Left ventricle myocardium superior (tissue), 1 donor: ENCODE results near the gene PLIN3. TPM values are rescaled to one million over a fixed set of nuclear protein-coding genes. Genes with fewer than 3 reads are reported as not detected.
"Not testable (repeated sequence)": the region's sequence is repeated elsewhere in the genome, so short reads cannot be mapped to it uniquely, and the experiment has no call there.

Experiments
- ATAC-seq: fragments of 200-7000 bp; cut with Tn5 transposase; one replicate; pipeline ENCODE4 v1.9.1; 2020; ENCODE audit warnings: mild to moderate bottlenecking, moderate library complexity
- DNase-seq: peaks from one replicate; pipeline ENCODE4 v3.0.0-alpha.2; 2020
- intact Hi-C: fragments of 100-400 bp; cut with micrococcal nuclease; formaldehyde crosslinking; loops from one replicate; pipeline ENCODE4 v1.11.0; 2022
- long read RNA-seq: library from polyadenylated mRNA; unstranded; transcript quantifications from one replicate; pipeline ENCODE4 v2.0.0, GENCODE V29; 2021
- total RNA-seq: library from RNA; stranded (reverse); fragmentation: NEBNext Ultra II Directional; extraction: Animal tissue kit (Norgen Biotek cat#: 25700); gene quantifications from one replicate; pipeline ENCODE4 v1.2.1, GENCODE V29; 2021
- donor health status: DM: no; HTN: yes; CAD: no; lungs with severe emphysema.

Gene PLIN3
- total RNA-seq, result 25.8 TPM
- long read RNA-seq, transcript PLIN3-201 (8 exons, 2,333 nt), result major isoform, 96 of 117 reads
- long read RNA-seq, partial matches to known transcripts, result 4 of 117 reads
- long read RNA-seq, other reads (novel, unspliced or antisense), result 13 of 117 reads

GRCh38 chr19:4867534-4868285 lies at the start of gene PLIN3:
Gene PLIN3, minus strand, starts transcription at chr19:4867667. Its CDS starts 6,273 bp downstream, at chr19:4861394.
- intact Hi-C loops, result no loop called here
- peak; percentile 98 for ATAC-seq

GRCh38 chr19:4916292-4917082 lies 49.0 kb upstream of the PLIN3 start:
- ATAC-seq (no peak), DNase-seq (no peak)
- intact Hi-C loops, result no loop called here

More at GRCh38 chr19:4867534-4868285, at the start of gene PLIN3:
- DNase-seq, result peak; percentile 98

- ATAC-seq, result no peak
- DNase-seq, result no peak
- intact Hi-C loops, result no loop called here
Observed at GRCh38 chr19:4914736-4915501, 47.5 kb upstream of the PLIN3 start.

- ATAC-seq, result no peak
- no peak for DNase-seq
- intact Hi-C loops, result no loop called here
Observed at GRCh38 chr19:4913996-4914735, 46.7 kb upstream of the PLIN3 start.

- intact Hi-C loops, result no loop called here
- ATAC-seq (peak; percentile 47), DNase-seq (peak; percentile 44)
Observed at GRCh38 chr19:4911786-4912672, 44.6 kb upstream of the PLIN3 start.

- ATAC-seq, result no peak
- intact Hi-C loops, result no loop called here
- DNase-seq, result no peak
Observed at GRCh38 chr19:4911314-4911713, 43.8 kb upstream of the PLIN3 start.

- intact Hi-C loops, result no loop called here
- no peak for DNase-seq
- no peak for ATAC-seq
Observed at GRCh38 chr19:4910594-4911281, 43.3 kb upstream of the PLIN3 start.

- ATAC-seq (peak; percentile 97), DNase-seq (peak; percentile 97)
- intact Hi-C loops, result no loop called here
Observed at GRCh38 chr19:4909897-4910593, 42.6 kb upstream of the PLIN3 start.

GRCh38 chr19:4909156-4909896 lies 41.9 kb upstream of the PLIN3 start, which contains the start of gene UHRF1:
Gene UHRF1, plus strand, starts transcription at chr19:4909501. Its CDS starts 1,385 bp downstream, at chr19:4910886.
- no peak for DNase-seq
- intact Hi-C loops, result no loop called here
- ATAC-seq, result no peak

- intact Hi-C loops, result no loop called here
Observed at GRCh38 chr19:4908781-4909155, 41.3 kb upstream of the PLIN3 start.

GRCh38 chr19:4908360-4908759 lies 40.9 kb upstream of the PLIN3 start:
- ATAC-seq (no peak), DNase-seq (no peak)
- intact Hi-C loops, result no loop called here

More at GRCh38 chr19:4908781-4909155, 41.3 kb upstream of the PLIN3 start:
- no peak for DNase-seq
- ATAC-seq, result no peak

GRCh38 chr19:4906963-4907362 lies 39.5 kb upstream of the PLIN3 start:
- no peak for DNase-seq

GRCh38 chr19:4904481-4904880 lies 37.0 kb upstream of the PLIN3 start:
- ATAC-seq, result no peak
- no peak for DNase-seq
- intact Hi-C loops, result no loop called here

More at GRCh38 chr19:4906963-4907362, 39.5 kb upstream of the PLIN3 start:
- ATAC-seq, result no peak
- intact Hi-C loops, result no loop called here

- DNase-seq, result no peak
- no peak for ATAC-seq
- intact Hi-C loops, result no loop called here
Observed at GRCh38 chr19:4902796-4903195, 35.3 kb upstream of the PLIN3 start, which contains the start of gene ARRDC5. Gene ARRDC5, minus strand, starts transcription at chr19:4902896. Its CDS starts 71 bp downstream, at chr19:4902825.

- intact Hi-C loops, DNase-seq, ATAC-seq: not testable (repeated sequence)
Observed at GRCh38 chr19:4900879-4901278, 33.4 kb upstream of the PLIN3 start.

- intact Hi-C loops, result no loop called here
- DNase-seq (no peak), ATAC-seq (no peak)
Observed at GRCh38 chr19:4897146-4897545, 29.7 kb upstream of the PLIN3 start.
